GM18517 (cell line): ENCODE data around the gene KRT74.
"Not testable (repeated sequence)": the region's sequence is repeated elsewhere in the genome, so short reads cannot be mapped to it uniquely, and the experiment has no call there.

Source experiments
- ATAC-seq: cut with Tn5 transposase; IDR thresholded peaks from one replicate; pipeline ENCODE4 v1.9.1; 2021; ENCODE audit warnings: mild to moderate bottlenecking, moderate library complexity; ENCODE audit not compliant: unreplicated experiment

Gene KRT74

GRCh38 chr12:52603314-52603713, 29.7 kb upstream of the KRT74 start:
- ATAC-seq = no peak

- no peak for ATAC-seq
Observed at GRCh38 chr12:52602552-52602951, 28.9 kb upstream of the KRT74 start.

GRCh38 chr12:52601671-52602070, 28.0 kb upstream of the KRT74 start:
- ATAC-seq = no peak

GRCh38 chr12:52600941-52601481, 27.4 kb upstream of the KRT74 start, which contains the start of gene KRT72:
KRT72 (minus strand) TSS chr12:52601463; CDS start chr12:52601452, 11 bp downstream.
- ATAC-seq = no peak

- ATAC-seq = no peak
Observed at GRCh38 chr12:52600475-52600874, 26.8 kb upstream of the KRT74 start.

- no peak for ATAC-seq
Observed at GRCh38 chr12:52600071-52600470, 26.4 kb upstream of the KRT74 start.

GRCh38 chr12:52598966-52599365, 25.3 kb upstream of the KRT74 start:
- no peak for ATAC-seq

- ATAC-seq = not testable (repeated sequence)
Observed at GRCh38 chr12:52594237-52594636, 20.6 kb upstream of the KRT74 start.

GRCh38 chr12:52591521-52591920, 17.9 kb upstream of the KRT74 start:
- ATAC-seq = no peak

GRCh38 chr12:52590021-52590420, 16.4 kb upstream of the KRT74 start:
- no peak for ATAC-seq

GRCh38 chr12:52587563-52587962, 13.9 kb upstream of the KRT74 start:
- ATAC-seq = no peak

GRCh38 chr12:52585946-52586345, 12.3 kb upstream of the KRT74 start:
- no peak for ATAC-seq

GRCh38 chr12:52585066-52585465, 11.4 kb upstream of the KRT74 start:
- ATAC-seq = no peak

- no peak for ATAC-seq
Observed at GRCh38 chr12:52584156-52584682, 10.6 kb upstream of the KRT74 start.

GRCh38 chr12:52582971-52583456, 9.4 kb upstream of the KRT74 start:
- no peak for ATAC-seq

- ATAC-seq = no peak
Observed at GRCh38 chr12:52582486-52582885, 8.8 kb upstream of the KRT74 start.

- ATAC-seq = no peak
Observed at GRCh38 chr12:52581481-52581880, 7.8 kb upstream of the KRT74 start.

GRCh38 chr12:52581066-52581465, 7.4 kb upstream of the KRT74 start:
- ATAC-seq = no peak

- no peak for ATAC-seq
Observed at GRCh38 chr12:52580496-52580895, 6.9 kb upstream of the KRT74 start.

- ATAC-seq = no peak
Observed at GRCh38 chr12:52579468-52580465, 6.1 kb upstream of the KRT74 start.

- no peak for ATAC-seq
Observed at GRCh38 chr12:52578469-52578868, 4.8 kb upstream of the KRT74 start.

- no peak for ATAC-seq
Observed at GRCh38 chr12:52577316-52577715, 3.7 kb upstream of the KRT74 start.
